Esophagus muscularis mucosa (tissue), 4 donors: Measurements from ENCODE around the gene PACRG.

Source experiments
- EP300 ChIP-seq: sonication (generic); formaldehyde crosslinking; IDR thresholded peaks from one replicate; pipeline ENCODE4 v1.6.1; 2017; ENCODE audit warnings: antibody characterized with exemption
- POLR2A ChIP-seq: fragments of 450-650 bp; IDR thresholded peaks from one replicate; pipeline ENCODE4 v1.6.1; 2017; ENCODE audit warnings: antibody characterized with exemption, moderate library complexity, mild to moderate bottlenecking, low read depth
- POLR2AphosphoS5 ChIP-seq, 2 donors: sonication (generic); formaldehyde crosslinking; IDR thresholded peaks; one replicate each; pipeline ENCODE4 v1.6.1; 2017; ENCODE audit warnings: antibody characterized with exemption in 2 of 2
- TF ChIP-seq, protein P1 (sequence below), 3 experiments: fragments of 200-600 bp in 2 of 3; fragments of 450-650 bp in 1 of 3; sonication (generic) in 2 of 3; IDR thresholded peaks; one replicate each; pipeline ENCODE4 v1.5.1; 2017 to 2019; ENCODE audit warnings: antibody characterized with exemption in 3 of 3, mild to moderate bottlenecking in 2 of 3, moderate library complexity in 1 of 3

DNA sequence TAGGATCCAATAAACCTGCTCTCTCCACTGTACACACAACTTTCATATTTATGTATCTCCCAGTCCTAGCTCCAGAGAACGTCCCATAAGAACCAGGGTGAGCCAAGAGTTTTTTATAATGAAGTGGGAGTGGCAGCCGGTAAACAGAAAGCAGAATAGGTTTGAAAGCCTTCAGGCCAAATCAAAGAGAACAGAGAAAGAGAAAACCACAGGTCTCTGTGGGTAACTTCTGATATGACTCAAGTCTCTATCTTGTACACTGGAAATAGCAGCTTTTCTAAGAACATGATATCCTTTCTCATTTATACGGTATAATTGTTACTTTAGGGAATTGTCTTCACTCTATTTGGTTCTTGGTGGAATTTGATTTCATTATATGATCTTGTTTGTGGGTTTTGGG, 273.6 kb downstream of the PACRG start:
- TF ChIP-seq POLR2A (no peak), EP300 (no peak), POLR2AphosphoS5 (IDR thresholded peaks at IDR 0.05) (no peak)
- TF ChIP-seq, protein P1, sequence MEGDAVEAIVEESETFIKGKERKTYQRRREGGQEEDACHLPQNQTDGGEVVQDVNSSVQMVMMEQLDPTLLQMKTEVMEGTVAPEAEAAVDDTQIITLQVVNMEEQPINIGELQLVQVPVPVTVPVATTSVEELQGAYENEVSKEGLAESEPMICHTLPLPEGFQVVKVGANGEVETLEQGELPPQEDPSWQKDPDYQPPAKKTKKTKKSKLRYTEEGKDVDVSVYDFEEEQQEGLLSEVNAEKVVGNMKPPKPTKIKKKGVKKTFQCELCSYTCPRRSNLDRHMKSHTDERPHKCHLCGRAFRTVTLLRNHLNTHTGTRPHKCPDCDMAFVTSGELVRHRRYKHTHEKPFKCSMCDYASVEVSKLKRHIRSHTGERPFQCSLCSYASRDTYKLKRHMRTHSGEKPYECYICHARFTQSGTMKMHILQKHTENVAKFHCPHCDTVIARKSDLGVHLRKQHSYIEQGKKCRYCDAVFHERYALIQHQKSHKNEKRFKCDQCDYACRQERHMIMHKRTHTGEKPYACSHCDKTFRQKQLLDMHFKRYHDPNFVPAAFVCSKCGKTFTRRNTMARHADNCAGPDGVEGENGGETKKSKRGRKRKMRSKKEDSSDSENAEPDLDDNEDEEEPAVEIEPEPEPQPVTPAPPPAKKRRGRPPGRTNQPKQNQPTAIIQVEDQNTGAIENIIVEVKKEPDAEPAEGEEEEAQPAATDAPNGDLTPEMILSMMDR (IDR thresholded peaks at IDR 0.05): no peak
